Upper lobe of left lung (tissue), 6 donors: ENCODE results near the gene RAD21L1. TPM values are rescaled to one million over a fixed set of nuclear protein-coding genes. Genes with fewer than 3 reads are reported as not detected.

ENCODE experiments used
- ATAC-seq, 2 donors: fragments of 200-7000 bp; cut with Tn5 transposase; one replicate each; pipeline ENCODE4 v1.9.1; 2022; ENCODE audit warnings: mild to moderate bottlenecking in 2 of 2, moderate library complexity in 2 of 2; ENCODE audit not compliant: low FRiP score in 2 of 2
- DNase-seq, 2 donors: peaks; one replicate each; pipeline ENCODE4 v3.0.0-alpha.2; 2019 to 2020
- H3K27ac ChIP-seq, 4 donors: fragments of 200-600 bp; sonication (generic); one replicate each; pipeline ENCODE4 v1.5.1; 2016 to 2019
- H3K27me3 ChIP-seq, 4 donors: fragments of 200-600 bp; sonication (generic); one replicate each; pipeline ENCODE4 v1.5.1; 2017 to 2019
- H3K36me3 ChIP-seq, 4 donors: fragments of 200-600 bp; sonication (generic); one replicate each; pipeline ENCODE4 v1.5.1; 2016 to 2019
- H3K4me1 ChIP-seq, 4 donors: fragments of 200-600 bp; sonication (generic); one replicate each; pipeline ENCODE4 v1.5.1; 2018 to 2019
- H3K4me3 ChIP-seq, 4 donors: fragments of 200-600 bp; sonication (generic); one replicate each; pipeline ENCODE4 v1.5.1; 2017 to 2019; ENCODE audit warnings: mild to moderate bottlenecking in 2 of 4, moderate library complexity in 1 of 4
- H3K9me3 ChIP-seq, 4 donors: fragments of 200-600 bp; sonication (generic); one replicate each; pipeline ENCODE4 v1.5.1; 2018 to 2019
- EP300 ChIP-seq, 4 donors: sonication (generic); formaldehyde crosslinking; IDR thresholded peaks; one replicate each; pipeline ENCODE4 v1.5.1; 2017; ENCODE audit warnings: antibody characterized with exemption in 4 of 4, control low read depth in 2 of 4
- POLR2A ChIP-seq, 4 donors: fragments of 450-650 bp; IDR thresholded peaks; one replicate each; pipeline ENCODE4 v1.5.1; 2016 to 2017; ENCODE audit warnings: antibody characterized with exemption in 4 of 4, mild to moderate bottlenecking in 2 of 4
- POLR2AphosphoS5 ChIP-seq, 2 donors: sonication (generic); formaldehyde crosslinking; IDR thresholded peaks; one replicate each; pipeline ENCODE4 v1.5.1; 2017; ENCODE audit warnings: antibody characterized with exemption in 2 of 2
- WGBS, 2 donors: methylation state at CpG; one replicate each; pipeline ENCODE4 v1.1.5; 2017 to 2018; 5-methylcytosine and 5-hydroxymethylcytosine counted together
- total RNA-seq, 6 donors: library from RNA; depleted of rRNA in 4 of 6; stranded (reverse); fragments of >200 nt in 4 of 6; gene quantifications; one replicate each; pipeline versions ENCODE4 v1.1.0 to v1.2.1, GENCODE V29; 2016 to 2021
- TF ChIP-seq, protein P1 (sequence below), 6 experiments: fragments of 450-650 bp in 4 of 6; fragments of 200-600 bp in 2 of 6; sonication (generic) in 2 of 6; IDR thresholded peaks; one replicate each; pipeline ENCODE4 v1.5.1; 2016 to 2019; ENCODE audit warnings: antibody characterized with exemption in 6 of 6
- donor health status: DM: no; HTN: no; CAD: no; lungs with moderate emphysema.
- donor health status: DM: no; HTN: yes; CAD: no; lungs with severe emphysema.

The RAD21L1 gene
- total RNA-seq, 6 donors from 2014 or later: not detected

DNA sequence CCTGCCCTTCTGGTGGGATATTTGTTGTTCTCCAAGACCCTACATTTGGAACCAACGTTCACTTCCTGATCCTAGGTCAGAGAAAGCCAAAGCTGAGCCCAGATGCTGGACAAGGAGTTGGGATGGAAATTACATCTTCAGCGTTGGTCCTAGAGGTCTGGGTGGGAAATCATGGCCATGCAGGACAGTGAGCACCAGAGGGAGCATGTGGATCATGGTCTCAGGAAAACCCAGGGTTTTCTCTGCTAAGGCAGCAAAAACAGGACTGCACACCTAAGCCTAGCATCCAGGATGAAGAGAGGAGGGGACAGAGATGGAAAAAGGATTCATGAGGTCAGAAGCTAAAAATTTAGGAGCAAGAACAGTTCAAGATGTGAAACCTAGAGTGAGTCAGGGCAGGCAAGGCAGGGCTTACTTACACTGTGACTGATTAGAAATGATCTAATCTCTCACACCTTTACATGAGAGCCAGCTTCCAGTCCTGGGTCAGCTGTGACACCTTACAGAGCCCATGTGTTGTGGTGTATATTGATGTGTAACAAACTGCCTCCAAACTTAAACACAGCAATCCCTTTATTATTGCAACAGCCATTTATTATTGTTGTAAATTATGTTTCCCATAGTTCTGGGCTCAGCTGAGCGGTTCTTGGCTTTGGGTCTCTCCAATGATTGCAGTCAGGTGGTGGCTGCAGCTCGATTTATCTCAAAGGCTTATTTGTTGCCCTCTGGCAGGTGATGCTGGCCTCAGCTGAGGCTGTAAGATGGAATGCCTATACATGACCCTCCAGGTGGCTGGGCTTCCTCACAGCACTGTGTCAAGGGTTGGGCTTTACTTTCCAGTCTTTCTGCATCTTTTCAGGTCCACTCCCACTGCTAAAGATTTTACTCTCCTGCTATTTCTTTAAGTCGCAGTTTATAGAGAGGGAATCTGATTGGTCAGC is 16.1 kb upstream of the RAD21L1 start:
- TF ChIP-seq EP300 (IDR thresholded peaks at IDR 0.05) (no peak), POLR2AphosphoS5 (IDR thresholded peaks at IDR 0.05) (no peak), POLR2A (IDR thresholded peaks at IDR 0.05) (no peak)
- TF ChIP-seq, protein P1, sequence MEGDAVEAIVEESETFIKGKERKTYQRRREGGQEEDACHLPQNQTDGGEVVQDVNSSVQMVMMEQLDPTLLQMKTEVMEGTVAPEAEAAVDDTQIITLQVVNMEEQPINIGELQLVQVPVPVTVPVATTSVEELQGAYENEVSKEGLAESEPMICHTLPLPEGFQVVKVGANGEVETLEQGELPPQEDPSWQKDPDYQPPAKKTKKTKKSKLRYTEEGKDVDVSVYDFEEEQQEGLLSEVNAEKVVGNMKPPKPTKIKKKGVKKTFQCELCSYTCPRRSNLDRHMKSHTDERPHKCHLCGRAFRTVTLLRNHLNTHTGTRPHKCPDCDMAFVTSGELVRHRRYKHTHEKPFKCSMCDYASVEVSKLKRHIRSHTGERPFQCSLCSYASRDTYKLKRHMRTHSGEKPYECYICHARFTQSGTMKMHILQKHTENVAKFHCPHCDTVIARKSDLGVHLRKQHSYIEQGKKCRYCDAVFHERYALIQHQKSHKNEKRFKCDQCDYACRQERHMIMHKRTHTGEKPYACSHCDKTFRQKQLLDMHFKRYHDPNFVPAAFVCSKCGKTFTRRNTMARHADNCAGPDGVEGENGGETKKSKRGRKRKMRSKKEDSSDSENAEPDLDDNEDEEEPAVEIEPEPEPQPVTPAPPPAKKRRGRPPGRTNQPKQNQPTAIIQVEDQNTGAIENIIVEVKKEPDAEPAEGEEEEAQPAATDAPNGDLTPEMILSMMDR (IDR thresholded peaks at IDR 0.05): no peak
- DNase-seq: no peak
- ATAC-seq: no peak
- Histone ChIP-seq H3K27me3 (no peaks in the 10 kb centered on the region), H3K4me1 (peaks cover 0 to 6% (median 1%) of the 10 kb centered on the region in 4 donors), H3K36me3 (no peaks in the 10 kb centered on the region), H3K4me3 (no peak overlapping the region), H3K27ac (no peak overlapping the region), H3K9me3 (no peaks in the 10 kb centered on the region)
- 61 to 66% methylated on average over 5 of the region's 5 CpGs for WGBS, 2 donors

DNA sequence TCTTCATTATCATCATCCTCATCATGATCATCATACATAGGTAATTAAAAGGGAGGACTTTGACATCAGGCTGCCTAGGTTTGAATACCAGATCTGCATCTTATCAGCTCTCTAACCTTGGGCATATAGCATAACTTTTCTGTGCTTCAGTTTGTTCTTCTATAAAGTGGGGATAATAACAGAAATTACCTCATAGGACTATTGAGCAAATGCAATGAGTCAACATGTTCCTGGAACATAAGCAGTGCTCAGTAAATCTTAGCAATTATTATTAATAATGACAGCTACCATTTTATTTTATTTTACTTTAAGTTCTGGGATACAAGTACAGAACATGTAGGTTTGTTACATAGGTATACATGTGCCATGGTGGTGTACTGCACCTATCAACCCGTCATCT is 15.3 kb upstream of the RAD21L1 start:
- H3K4me1 ChIP-seq: peaks cover 0 to 6% (median 1%) of the 10 kb centered on the region in 4 donors
- H3K27me3 ChIP-seq: no peaks in the 10 kb centered on the region
- 95 to 100% methylated on average over 1 of the region's 1 CpG for whole genome bisulfite sequencing, 2 donors
- no peaks in the 10 kb centered on the region for H3K9me3 ChIP-seq
- no peak overlapping the region for H3K27ac ChIP-seq
- TF ChIP-seq, protein P1 (IDR thresholded peaks at IDR 0.05): no peak
- TF ChIP-seq EP300 (IDR thresholded peaks at IDR 0.05) (no peak), POLR2AphosphoS5 (IDR thresholded peaks at IDR 0.05) (no peak)
- no peak for DNase-seq
- no peak for ATAC-seq
- no peak overlapping the region for H3K4me3 ChIP-seq
- no peaks in the 10 kb centered on the region for H3K36me3 ChIP-seq

DNA sequence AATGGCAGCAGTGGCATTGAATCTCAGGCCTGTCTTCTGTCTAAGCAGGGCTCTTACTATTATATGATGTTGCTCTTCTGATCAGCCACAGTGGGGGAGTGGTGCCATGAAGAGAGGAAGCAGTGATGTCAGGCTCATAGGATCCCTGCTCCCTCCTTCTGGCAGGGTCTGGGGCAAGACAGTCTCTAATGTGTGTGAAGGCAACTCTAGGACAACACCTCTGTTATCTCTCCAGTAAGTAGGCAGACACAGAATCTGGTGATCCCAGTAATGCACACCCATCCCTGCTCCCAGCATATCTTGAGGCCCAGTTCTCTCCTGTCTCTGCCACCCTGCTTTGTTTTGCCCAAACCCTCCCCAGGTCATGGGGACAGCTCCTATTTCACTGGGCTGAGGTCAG is 13.8 kb upstream of the RAD21L1 start:
- Histone ChIP-seq H3K27ac (no peak overlapping the region), H3K4me1 (peaks cover 0 to 6% (median 0%) of the 10 kb centered on the region in 4 donors), H3K27me3 (no peaks in the 10 kb centered on the region), H3K9me3 (no peaks in the 10 kb centered on the region), H3K36me3 (no peaks in the 10 kb centered on the region), H3K4me3 (no peak overlapping the region)
- ATAC-seq (peak in 1 of 2 donors; percentile 47), DNase-seq (no peak)
- TF ChIP-seq EP300 (IDR thresholded peaks at IDR 0.05): no peak
- TF ChIP-seq, protein P1 (IDR thresholded peaks at IDR 0.05): no peak
- no peak for TF ChIP-seq POLR2AphosphoS5 (IDR thresholded peaks at IDR 0.05)
- no peak for TF ChIP-seq POLR2A (IDR thresholded peaks at IDR 0.05)

DNA sequence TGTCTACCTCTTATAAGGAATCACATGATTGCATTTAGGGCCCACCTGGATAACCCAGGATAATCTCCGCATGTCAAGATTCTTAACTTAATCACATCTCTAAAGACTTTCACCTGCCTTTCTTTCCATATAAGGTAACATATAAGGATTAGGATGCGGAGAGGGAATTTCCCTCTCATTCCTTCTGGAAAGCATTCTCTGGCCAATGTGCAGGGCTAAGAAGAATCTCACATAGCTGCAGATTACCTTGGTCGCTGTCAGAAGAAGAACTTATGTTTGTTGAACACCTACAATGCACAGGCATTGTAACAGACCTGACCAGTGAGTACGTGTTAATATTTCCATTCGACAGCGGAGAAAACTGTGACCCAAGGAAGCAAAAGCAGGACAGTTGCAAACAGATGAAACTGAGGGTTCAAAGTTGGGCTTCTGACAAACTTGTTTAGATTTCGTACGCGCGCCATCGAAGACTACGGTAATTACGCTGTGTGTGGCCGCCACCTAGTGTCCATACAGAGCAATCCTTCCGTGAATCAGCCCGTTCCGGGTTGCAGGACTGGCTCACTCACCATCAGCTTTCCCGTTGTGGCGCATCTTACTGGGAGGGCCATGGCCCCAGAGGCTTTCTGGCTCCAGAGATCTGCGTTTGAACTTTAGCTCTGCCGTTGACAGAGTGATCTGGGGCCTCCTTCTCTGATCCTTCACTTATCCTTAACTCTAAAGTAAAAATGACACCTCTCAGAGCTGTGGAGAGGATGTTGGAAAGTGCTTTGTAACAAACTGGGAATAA is 13.0 kb upstream of the RAD21L1 start:
- no peak overlapping the region for H3K4me3 ChIP-seq
- WGBS, 2 donors: 13 to 27% methylated on average over 10 to 21 of the region's 21 CpGs

More for the DNA sequence above, 13.0 kb upstream of the RAD21L1 start:
- ATAC-seq (peak; percentile 91 to 92), DNase-seq (peak in 1 of 2 donors; percentile 66)
- H3K27me3 ChIP-seq: no peaks in the 10 kb centered on the region
- H3K9me3 ChIP-seq: no peaks in the 10 kb centered on the region
- H3K4me1 ChIP-seq: peaks cover 0 to 6% (median 0%) of the 10 kb centered on the region in 4 donors
- H3K27ac ChIP-seq: no peak overlapping the region
- TF ChIP-seq EP300 (IDR thresholded peaks at IDR 0.05): no peak
- TF ChIP-seq, protein P1 (IDR thresholded peaks at IDR 0.05): peak; percentile 76 to 88 (median 80)
- no peaks in the 10 kb centered on the region for H3K36me3 ChIP-seq
